Gastroesophageal sphincter (tissue), 4 donors: Measurements from ENCODE around the gene DLX4. TPM values are rescaled to one million over a fixed set of nuclear protein-coding genes. Genes with fewer than 3 reads are reported as not detected.

Experiments
- ATAC-seq: fragments of 150-250 bp; one replicate; pipeline ENCODE4 v1.9.1; 2016; ENCODE audit warnings: mild to moderate bottlenecking, moderate library complexity
- H3K27ac ChIP-seq, 4 donors: fragments of 200-600 bp; sonication (generic) in 3 of 4; 1 replicate in 3 of 4; 2 replicates in 1 of 4; pipeline ENCODE4 v1.5.1; 2016 to 2019
- H3K27me3 ChIP-seq: fragments of 200-600 bp; sonication (generic); one replicate; pipeline ENCODE4 v1.5.1; 2019
- H3K36me3 ChIP-seq, 2 donors: fragments of 200-600 bp; sonication (generic); one replicate each; pipeline ENCODE4 v1.5.1; 2019; ENCODE audit warnings: control low read depth in 1 of 2
- H3K4me1 ChIP-seq, 3 donors: fragments of 200-600 bp; sonication (generic); 1 replicate in 2 of 3; 2 replicates in 1 of 3; pipeline ENCODE4 v1.5.1; 2016 to 2019; ENCODE audit warnings: control low read depth in 2 of 3
- H3K4me3 ChIP-seq, 2 donors: fragments of 200-600 bp; sonication (generic); one replicate each; pipeline ENCODE4 v1.5.1; 2019; ENCODE audit warnings: mild to moderate bottlenecking in 1 of 2, moderate library complexity in 1 of 2
- H3K9me3 ChIP-seq, 3 donors: fragments of 200-600 bp; sonication (generic); one replicate each; pipeline ENCODE4 v1.5.1; 2017 to 2019; ENCODE audit warnings: control low read depth in 2 of 3
- EP300 ChIP-seq: sonication (generic); formaldehyde crosslinking; IDR thresholded peaks from one replicate; pipeline ENCODE4 v1.6.1; 2017; ENCODE audit warnings: antibody characterized with exemption, mild to moderate bottlenecking
- POLR2A ChIP-seq, 2 donors: fragments of 450-650 bp; IDR thresholded peaks; one replicate each; pipeline ENCODE4 v1.6.1; 2017; ENCODE audit warnings: antibody characterized with exemption in 2 of 2, mild to moderate bottlenecking in 2 of 2, moderate library complexity in 1 of 2
- POLR2AphosphoS5 ChIP-seq: sonication (generic); formaldehyde crosslinking; IDR thresholded peaks from one replicate; pipeline ENCODE4 v1.6.1; 2017; ENCODE audit warnings: antibody characterized with exemption
- whole genome bisulfite sequencing, 2 donors: methylation state at CpG; one replicate each; pipeline ENCODE4 v1.1.5; 2018; ENCODE audit warnings: low coverage in 1 of 2; 5-methylcytosine and 5-hydroxymethylcytosine counted together
- total RNA-seq, 4 donors: library from RNA; depleted of rRNA; stranded (reverse); fragments of >200 nt; gene quantifications; one replicate each; pipeline ENCODE4 v1.1.0, GENCODE V29; 2016
- TF ChIP-seq, protein P1 (sequence below), 4 experiments: fragments of 200-600 bp in 2 of 4; fragments of 450-650 bp in 2 of 4; sonication (generic) in 1 of 4; IDR thresholded peaks; one replicate each; pipeline ENCODE4 v1.5.1; 2017 to 2019; ENCODE audit warnings: antibody characterized with exemption in 4 of 4, mild to moderate bottlenecking in 2 of 4, moderate library complexity in 2 of 4

DLX4 gene
- total RNA-seq, 4 donors from 2014 or later = 0.35 TPM; not detected in 3

DNA sequence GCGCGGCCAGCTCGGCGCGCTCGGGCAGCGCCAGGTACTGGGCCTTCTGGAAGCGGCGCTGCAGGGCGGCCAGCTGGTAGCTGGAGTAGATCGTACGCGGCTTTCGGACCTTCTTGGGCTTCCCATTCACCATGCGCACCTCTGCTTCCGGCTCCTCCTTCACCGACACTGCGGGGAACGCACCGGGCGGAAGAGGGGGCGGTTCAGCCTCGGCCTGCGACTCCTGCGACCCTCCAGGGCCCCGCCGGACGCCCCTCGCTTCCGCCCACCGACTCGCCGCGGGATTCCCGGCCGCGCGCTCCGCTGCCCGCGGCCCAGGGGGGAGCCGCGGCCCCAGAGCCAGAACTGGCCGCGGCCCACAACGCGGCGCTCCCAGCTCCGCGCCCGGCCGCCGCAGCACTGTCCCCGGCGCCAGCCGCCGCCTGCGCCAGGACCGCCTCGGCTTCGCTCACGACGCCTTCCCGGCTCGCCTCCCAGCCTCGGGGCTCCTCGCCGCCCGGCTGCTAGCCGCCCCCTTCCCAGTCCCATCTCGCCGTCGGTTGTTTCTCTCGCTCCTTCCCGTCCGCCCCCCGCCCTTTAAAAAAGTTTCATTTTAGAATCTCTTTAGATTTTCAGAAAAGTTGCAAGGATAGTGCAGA lies 24.6 kb downstream of the DLX4 start:
- Histone ChIP-seq H3K27ac (peak overlapping the region in 1 of 4 donors; percentile 64), H3K9me3 (no peaks in the 10 kb centered on the region), H3K27me3 (peaks cover 100% of the 10 kb centered on the region), H3K4me1 (peaks cover 0 to 53% (median 22%) of the 10 kb centered on the region in 3 donors), H3K4me3 (peak overlapping the region; percentile 29 to 56), H3K36me3 (no peaks in the 10 kb centered on the region)
- no peak for TF ChIP-seq POLR2AphosphoS5
- no peak for TF ChIP-seq EP300
- TF ChIP-seq, protein P1, sequence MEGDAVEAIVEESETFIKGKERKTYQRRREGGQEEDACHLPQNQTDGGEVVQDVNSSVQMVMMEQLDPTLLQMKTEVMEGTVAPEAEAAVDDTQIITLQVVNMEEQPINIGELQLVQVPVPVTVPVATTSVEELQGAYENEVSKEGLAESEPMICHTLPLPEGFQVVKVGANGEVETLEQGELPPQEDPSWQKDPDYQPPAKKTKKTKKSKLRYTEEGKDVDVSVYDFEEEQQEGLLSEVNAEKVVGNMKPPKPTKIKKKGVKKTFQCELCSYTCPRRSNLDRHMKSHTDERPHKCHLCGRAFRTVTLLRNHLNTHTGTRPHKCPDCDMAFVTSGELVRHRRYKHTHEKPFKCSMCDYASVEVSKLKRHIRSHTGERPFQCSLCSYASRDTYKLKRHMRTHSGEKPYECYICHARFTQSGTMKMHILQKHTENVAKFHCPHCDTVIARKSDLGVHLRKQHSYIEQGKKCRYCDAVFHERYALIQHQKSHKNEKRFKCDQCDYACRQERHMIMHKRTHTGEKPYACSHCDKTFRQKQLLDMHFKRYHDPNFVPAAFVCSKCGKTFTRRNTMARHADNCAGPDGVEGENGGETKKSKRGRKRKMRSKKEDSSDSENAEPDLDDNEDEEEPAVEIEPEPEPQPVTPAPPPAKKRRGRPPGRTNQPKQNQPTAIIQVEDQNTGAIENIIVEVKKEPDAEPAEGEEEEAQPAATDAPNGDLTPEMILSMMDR (IDR thresholded peaks at IDR 0.05) = no peak
- no peak for TF ChIP-seq POLR2A (IDR thresholded peaks at IDR 0.05)
- WGBS, 2 donors = 0% methylated on average over 1 to 8 of the region's 77 CpGs
- peak; percentile 52 for ATAC-seq

DNA sequence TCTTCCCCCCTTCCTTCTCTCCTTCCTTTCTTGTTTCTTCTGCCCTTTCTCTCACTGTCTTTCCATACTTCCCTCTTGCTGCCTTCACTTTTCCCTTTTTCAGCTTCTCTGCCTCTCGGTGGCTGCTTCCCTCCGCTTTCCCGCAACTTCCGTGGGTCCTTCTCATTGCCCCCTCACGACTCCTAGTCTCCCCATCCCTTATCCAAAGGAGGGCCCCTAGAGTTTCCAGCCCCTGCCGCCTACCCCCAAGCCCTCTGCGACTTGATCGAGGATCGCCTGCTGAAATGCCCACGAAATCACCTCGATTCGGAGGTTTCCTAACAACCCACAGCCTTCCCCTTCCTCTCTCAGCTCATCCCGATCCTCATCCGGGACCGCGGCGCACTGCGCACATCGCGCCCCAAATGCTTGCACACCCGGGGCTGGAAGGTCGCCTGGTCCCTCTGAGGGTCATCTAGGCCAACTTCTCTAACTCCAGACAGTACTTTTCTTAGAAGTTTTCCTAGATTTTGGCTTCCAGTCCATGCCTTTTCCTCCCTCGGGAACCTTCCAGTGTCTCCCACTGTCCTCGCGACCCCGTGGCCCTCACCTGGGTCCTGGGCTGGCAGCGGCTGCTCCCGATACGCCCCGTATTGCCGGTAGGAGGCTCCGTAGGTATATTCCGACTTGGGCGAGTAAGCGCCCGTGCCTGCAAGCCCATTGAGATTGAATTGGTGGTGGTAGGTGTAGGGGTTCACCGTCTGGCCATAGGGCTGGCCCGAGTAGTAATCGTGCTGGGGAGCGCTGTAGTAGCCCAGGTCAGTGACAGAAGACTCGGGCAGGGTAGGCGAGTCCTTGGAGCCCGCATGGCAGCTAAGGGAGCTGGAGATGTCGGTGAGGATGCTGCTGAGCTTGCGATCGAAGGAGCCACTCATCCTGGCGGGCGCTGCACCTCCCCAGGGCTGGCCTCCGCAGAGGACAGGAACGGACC lies 25.4 kb downstream of the DLX4 start:
- H3K27me3 ChIP-seq = peaks cover 100% of the 10 kb centered on the region
- no peaks in the 10 kb centered on the region for H3K36me3 ChIP-seq
- H3K9me3 ChIP-seq = no peaks in the 10 kb centered on the region
- H3K27ac ChIP-seq = no peak overlapping the region
- no peak for ATAC-seq
- TF ChIP-seq EP300 (no peak), POLR2A (IDR thresholded peaks at IDR 0.05) (no peak), POLR2AphosphoS5 (no peak)
- TF ChIP-seq, protein P1 (IDR thresholded peaks at IDR 0.05) = no peak
- WGBS, 2 donors = 6 to 9% methylated on average over 23 to 30 of the region's 50 CpGs
- H3K4me1 ChIP-seq = peaks cover 0 to 53% (median 22%) of the 10 kb centered on the region in 3 donors
- H3K4me3 ChIP-seq = peak overlapping the region; percentile 29 to 56

DNA sequence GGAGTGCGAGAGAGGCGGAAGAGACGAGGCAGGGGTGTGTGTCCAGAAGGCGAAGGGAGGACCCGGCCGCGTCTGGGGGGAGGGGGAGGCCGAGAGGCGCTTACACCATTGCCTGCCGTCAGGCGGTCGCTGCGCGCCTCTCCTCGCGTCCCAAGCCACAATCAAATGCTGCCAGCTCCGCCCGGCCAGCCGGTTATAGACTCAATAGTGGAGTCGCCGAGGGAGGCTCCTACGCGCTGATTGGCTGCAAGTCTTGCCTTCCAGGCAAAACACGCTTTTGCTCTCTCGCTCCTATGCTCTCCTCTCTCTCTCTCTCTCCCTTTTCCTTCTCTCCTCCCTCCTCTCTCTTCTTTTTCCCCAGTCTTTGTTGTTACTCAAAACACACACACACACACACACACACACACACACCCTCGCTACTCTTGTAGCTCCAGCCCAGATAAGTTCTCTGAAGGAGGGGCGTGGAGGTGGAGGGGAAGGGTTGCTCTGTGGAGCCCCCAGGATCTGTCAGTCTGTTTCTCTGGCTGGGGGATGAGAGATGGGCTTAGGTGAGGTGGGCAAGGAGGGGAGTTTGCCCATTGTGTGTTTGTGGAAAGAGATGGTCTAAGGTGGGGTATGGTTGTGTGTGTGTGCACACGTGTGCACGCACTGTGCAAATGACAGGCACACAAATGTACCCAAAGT lies 26.2 kb downstream of the DLX4 start, which contains the start of gene DLX3:
DLX3 (minus strand) TSS at position 170 of the 684 bp plus-strand sequence. CDS start 226 bp downstream, outside the sequence.
- peak; percentile 71 for ATAC-seq
- Histone ChIP-seq H3K9me3 (no peaks in the 10 kb centered on the region), H3K4me1 (peaks cover 0 to 53% (median 22%) of the 10 kb centered on the region in 3 donors), H3K36me3 (no peaks in the 10 kb centered on the region), H3K27me3 (peaks cover 100% of the 10 kb centered on the region), H3K27ac (no peak within 1 kb of the TSS), H3K4me3 (peak within 1 kb of the TSS in 1 of 2 donors; percentile 56)
- TF ChIP-seq POLR2A (IDR thresholded peaks at IDR 0.05) = no peak
- peak; percentile 14 for TF ChIP-seq POLR2AphosphoS5
- TF ChIP-seq EP300 = no peak
- WGBS, 2 donors = 2 to 6% methylated on average over 3 to 11 of the region's 29 CpGs

DNA sequence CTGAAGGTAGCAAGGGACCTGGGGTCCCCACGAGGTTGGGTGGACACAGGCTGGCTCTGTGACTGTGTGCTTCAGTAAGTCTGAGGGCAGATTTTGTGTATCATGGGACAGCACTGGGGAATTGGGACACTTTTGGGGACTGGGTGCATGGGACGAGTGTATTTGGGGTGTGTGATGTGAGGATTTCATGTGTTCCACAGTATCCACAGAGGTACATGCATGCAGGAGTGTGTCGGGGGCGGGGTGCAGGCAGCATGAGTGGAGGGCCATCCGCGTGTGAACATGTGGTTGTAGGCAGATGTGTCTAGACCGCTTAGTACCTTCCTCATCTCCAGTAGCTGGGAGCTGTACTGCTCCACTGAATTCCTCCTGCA lies 27.1 kb downstream of the DLX4 start:
- H3K9me3 ChIP-seq = no peaks in the 10 kb centered on the region
- ATAC-seq = no peak
- peaks cover 0 to 53% (median 22%) of the 10 kb centered on the region in 3 donors for H3K4me1 ChIP-seq
- H3K36me3 ChIP-seq = no peaks in the 10 kb centered on the region
- WGBS, 2 donors = 5 to 50% methylated on average over 2 to 4 of the region's 7 CpGs
- peak overlapping the region in 1 of 2 donors; percentile 47 for H3K4me3 ChIP-seq
- peaks cover 100% of the 10 kb centered on the region for H3K27me3 ChIP-seq
- TF ChIP-seq EP300 (no peak), POLR2AphosphoS5 (no peak), POLR2A (IDR thresholded peaks at IDR 0.05) (no peak)
- TF ChIP-seq, protein P1 (IDR thresholded peaks at IDR 0.05) = no peak
- no peak overlapping the region for H3K27ac ChIP-seq
